HG02884 (cell line): Measurements from ENCODE around the gene FBXW12.
"Not testable (repeated sequence)": the region's sequence is repeated elsewhere in the genome, so short reads cannot be mapped to it uniquely, and the experiment has no call there.

Experiments used
- ATAC-seq: cut with Tn5 transposase; IDR thresholded peaks from one replicate; pipeline ENCODE4 v1.9.1; 2021; ENCODE audit warnings: mild to moderate bottlenecking, moderate library complexity; ENCODE audit not compliant: unreplicated experiment

Gene FBXW12

GRCh38 chr3:48372377-48372770 is 355 bp downstream of the FBXW12 start:
- ATAC-seq = no peak

- ATAC-seq = no peak
These were observed 930 bp downstream of the FBXW12 start for GRCh38 chr3:48372862-48373435.

GRCh38 chr3:48387634-48388033 is 15.6 kb downstream of the FBXW12 start:
- no peak for ATAC-seq

GRCh38 chr3:48388966-48389365 is 16.9 kb downstream of the FBXW12 start:
- ATAC-seq = no peak

GRCh38 chr3:48394391-48394790 is 22.4 kb downstream of the FBXW12 start:
- ATAC-seq = no peak

GRCh38 chr3:48395714-48396113 is 23.7 kb downstream of the FBXW12 start:
- no peak for ATAC-seq

- no peak for ATAC-seq
These were observed 26.0 kb downstream of the FBXW12 start for GRCh38 chr3:48397767-48398681.

- ATAC-seq = no peak
These were observed 26.8 kb downstream of the FBXW12 start for GRCh38 chr3:48398701-48399386.

- no peak for ATAC-seq
These were observed 27.6 kb downstream of the FBXW12 start for GRCh38 chr3:48399387-48400172.

GRCh38 chr3:48400824-48401433 is 28.9 kb downstream of the FBXW12 start:
- ATAC-seq = no peak

- not testable (repeated sequence) for ATAC-seq
These were observed 29.4 kb downstream of the FBXW12 start for GRCh38 chr3:48401434-48401901.

GRCh38 chr3:48402281-48402732 is 30.3 kb downstream of the FBXW12 start:
- no peak for ATAC-seq

- no peak for ATAC-seq
These were observed 30.9 kb downstream of the FBXW12 start for GRCh38 chr3:48402907-48403306.

- ATAC-seq = no peak
These were observed 31.8 kb downstream of the FBXW12 start for GRCh38 chr3:48403533-48404439.

- ATAC-seq = no peak
These were observed 32.7 kb downstream of the FBXW12 start for GRCh38 chr3:48404440-48405342.

- ATAC-seq = no peak
These were observed 33.4 kb downstream of the FBXW12 start for GRCh38 chr3:48405343-48405881.

GRCh38 chr3:48405971-48406370 is 34.0 kb downstream of the FBXW12 start:
- ATAC-seq = no peak
